ENCODE measurements around the gene PIEZO1.

- no peak for TF ChIP-seq CTCF (IDR thresholded peaks at IDR 0.05; ENCODE audit: low read depth, low read length)
- TF ChIP-seq POLR2A (IDR thresholded peaks at IDR 0.05; ENCODE audit: extremely low read depth, insufficient read length), result no peak
Observed at GRCh38 chr16:88806491-88807111, 21.6 kb upstream of the PIEZO1 start.
